Epithelial cell of esophagus (primary cell): ENCODE data around the gene KIZ.

Source experiments
- DNase-seq: peaks from one replicate; pipeline ENCODE4 v3.0.0; 2010; ENCODE audit warnings: low read depth
- H3K4me3 ChIP-seq: 2 replicates; pipeline ENCODE4 v1.5.1; 2011; ENCODE audit warnings: mild to moderate bottlenecking, low read length, control low read depth
- TF ChIP-seq, protein P1 (sequence below): IDR thresholded peaks from 2 replicates; pipeline ENCODE4 v1.5.1; 2011; ENCODE audit warnings: low read depth, mild to moderate bottlenecking, low read length, control low read depth, inconsistent platforms; ENCODE audit not compliant: insufficient read depth; ENCODE audit errors: missing control alignments

Gene KIZ

DNA sequence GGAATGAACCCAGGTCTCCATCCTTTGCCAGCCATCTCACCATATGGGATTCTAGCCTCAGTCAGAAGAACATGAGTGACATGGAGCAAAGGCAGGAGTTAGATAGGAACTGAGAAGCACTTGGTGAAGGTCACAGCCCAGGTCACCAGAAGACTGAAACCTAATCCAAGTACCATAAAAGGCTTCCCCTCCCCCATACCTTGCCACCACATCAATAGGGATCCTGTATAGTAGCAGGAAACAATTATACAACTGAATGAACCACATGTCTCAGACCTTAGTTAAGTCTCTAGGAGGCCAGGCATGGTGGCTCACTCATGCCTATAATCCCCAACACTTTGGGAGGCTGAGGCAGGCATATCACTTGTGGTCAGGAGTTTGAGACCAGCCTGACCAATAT, 49.6 kb downstream of the KIZ start:
- no peak for DNase-seq
- TF ChIP-seq, protein P1, sequence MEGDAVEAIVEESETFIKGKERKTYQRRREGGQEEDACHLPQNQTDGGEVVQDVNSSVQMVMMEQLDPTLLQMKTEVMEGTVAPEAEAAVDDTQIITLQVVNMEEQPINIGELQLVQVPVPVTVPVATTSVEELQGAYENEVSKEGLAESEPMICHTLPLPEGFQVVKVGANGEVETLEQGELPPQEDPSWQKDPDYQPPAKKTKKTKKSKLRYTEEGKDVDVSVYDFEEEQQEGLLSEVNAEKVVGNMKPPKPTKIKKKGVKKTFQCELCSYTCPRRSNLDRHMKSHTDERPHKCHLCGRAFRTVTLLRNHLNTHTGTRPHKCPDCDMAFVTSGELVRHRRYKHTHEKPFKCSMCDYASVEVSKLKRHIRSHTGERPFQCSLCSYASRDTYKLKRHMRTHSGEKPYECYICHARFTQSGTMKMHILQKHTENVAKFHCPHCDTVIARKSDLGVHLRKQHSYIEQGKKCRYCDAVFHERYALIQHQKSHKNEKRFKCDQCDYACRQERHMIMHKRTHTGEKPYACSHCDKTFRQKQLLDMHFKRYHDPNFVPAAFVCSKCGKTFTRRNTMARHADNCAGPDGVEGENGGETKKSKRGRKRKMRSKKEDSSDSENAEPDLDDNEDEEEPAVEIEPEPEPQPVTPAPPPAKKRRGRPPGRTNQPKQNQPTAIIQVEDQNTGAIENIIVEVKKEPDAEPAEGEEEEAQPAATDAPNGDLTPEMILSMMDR, result no peak
- no peak overlapping the region for H3K4me3 ChIP-seq

DNA sequence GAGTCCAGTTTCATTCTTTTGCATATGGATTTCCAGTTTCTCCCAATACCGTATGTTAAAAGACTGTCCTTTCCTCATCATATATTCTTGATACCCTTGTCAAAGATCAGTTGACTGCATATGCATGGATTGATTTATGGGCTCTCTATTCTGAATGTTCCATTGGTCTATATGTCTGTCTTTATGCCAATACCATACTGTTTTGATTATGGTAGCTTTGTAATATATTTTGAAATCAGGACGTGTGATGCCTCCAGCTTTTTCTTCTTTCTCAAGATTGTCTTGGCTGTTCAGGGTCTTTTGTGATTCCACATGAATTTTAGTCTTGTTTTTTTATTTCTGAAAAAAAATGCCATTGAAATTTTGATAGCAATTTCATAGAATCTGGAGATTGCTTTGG, 51.9 kb downstream of the KIZ start:
- H3K4me3 ChIP-seq, result no peak overlapping the region
- TF ChIP-seq, protein P1, result no peak
- no peak for DNase-seq

DNA sequence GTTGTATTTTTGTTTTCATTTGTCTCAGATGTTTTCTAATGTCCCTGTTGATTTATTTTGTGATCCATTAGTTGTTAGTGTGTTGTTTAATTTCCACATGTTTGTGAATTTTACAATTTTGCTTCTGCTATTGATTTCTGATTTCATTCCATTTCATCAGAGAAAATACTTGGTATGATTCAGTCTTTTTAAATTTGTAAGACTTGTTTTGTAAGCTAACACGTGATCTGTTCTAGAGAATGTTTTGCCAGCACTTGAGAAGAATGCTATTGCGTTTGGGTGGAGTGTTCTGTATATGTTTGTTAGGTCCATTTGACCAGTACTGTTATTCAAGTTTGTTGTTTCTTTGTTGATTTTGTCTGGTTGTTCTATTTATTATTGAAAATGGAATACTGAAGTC, 53.9 kb downstream of the KIZ start:
- DNase-seq, result peak; percentile 53
- TF ChIP-seq, protein P1, result no peak
- H3K4me3 ChIP-seq, result no peak overlapping the region

DNA sequence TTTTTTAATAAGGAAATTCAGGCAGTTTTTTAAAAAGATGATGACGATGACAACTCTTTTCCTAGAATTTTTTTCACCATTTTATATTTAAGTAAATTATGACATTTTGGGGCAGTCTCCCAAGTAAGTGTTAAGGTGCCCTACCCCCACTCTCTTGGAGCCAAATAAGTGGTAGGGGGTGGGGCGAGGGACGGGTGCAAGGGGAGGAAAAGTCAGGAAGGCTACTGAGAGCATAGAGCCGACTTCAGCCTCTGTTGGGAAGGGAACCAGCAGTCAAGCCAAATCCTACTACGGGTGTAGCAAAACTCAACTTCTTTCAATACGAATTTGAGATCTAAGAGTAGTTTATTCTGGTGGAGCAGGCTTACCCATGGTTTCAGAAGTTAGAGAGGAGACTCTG, 54.4 kb downstream of the KIZ start:
- TF ChIP-seq, protein P1, result no peak
- no peak overlapping the region for H3K4me3 ChIP-seq
- DNase-seq, result no peak

GRCh38 chr20:21181028-21181427, 55.1 kb downstream of the KIZ start:
- no peak for DNase-seq
- TF ChIP-seq, protein P1, result no peak
- H3K4me3 ChIP-seq, result no peak overlapping the region

- TF ChIP-seq, protein P1, result no peak
- peak; percentile 20 for DNase-seq
- H3K4me3 ChIP-seq, result no peak overlapping the region
Measured at GRCh38 chr20:21182832-21183563, 57.1 kb downstream of the KIZ start.

GRCh38 chr20:21183722-21184121, 57.8 kb downstream of the KIZ start:
- no peak overlapping the region for H3K4me3 ChIP-seq
- TF ChIP-seq, protein P1, result no peak
- DNase-seq, result no peak
